ENCODE results near the gene DNAJB8.

GRCh38 chr3:128496602-128497304, 30.1 kb upstream of the DNAJB8 start:
- TF ChIP-seq EZH2 (IDR thresholded peaks at IDR 0.05; ENCODE audit: low read length, unreplicated experiment) (no peak), CTCF (conservative IDR thresholded peaks at IDR 0.05; ENCODE audit: low read depth, low read length) (no peak)

Data from PC-3 (cell line).